HG03045 (cell line): ENCODE measurements around the gene RHO.
A peak's percentile ranks its signal among the peaks of the same experiment; 100 is the strongest.
"Not testable (repeated sequence)": the region's sequence is repeated elsewhere in the genome, so short reads cannot be mapped to it uniquely, and the experiment has no call there.

ENCODE experiments used
- ATAC-seq: cut with Tn5 transposase; IDR thresholded peaks from one replicate; pipeline ENCODE4 v1.9.1; 2021; ENCODE audit warnings: mild to moderate bottlenecking, moderate library complexity; ENCODE audit not compliant: unreplicated experiment

The RHO gene

DNA sequence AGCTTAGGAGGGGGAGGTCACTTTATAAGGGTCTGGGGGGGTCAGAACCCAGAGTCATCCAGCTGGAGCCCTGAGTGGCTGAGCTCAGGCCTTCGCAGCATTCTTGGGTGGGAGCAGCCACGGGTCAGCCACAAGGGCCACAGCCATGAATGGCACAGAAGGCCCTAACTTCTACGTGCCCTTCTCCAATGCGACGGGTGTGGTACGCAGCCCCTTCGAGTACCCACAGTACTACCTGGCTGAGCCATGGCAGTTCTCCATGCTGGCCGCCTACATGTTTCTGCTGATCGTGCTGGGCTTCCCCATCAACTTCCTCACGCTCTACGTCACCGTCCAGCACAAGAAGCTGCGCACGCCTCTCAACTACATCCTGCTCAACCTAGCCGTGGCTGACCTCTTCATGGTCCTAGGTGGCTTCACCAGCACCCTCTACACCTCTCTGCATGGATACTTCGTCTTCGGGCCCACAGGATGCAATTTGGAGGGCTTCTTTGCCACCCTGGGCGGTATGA lies at the start of gene RHO:
RHO (plus strand) TSS at position 51 of the 512 bp plus-strand sequence; CDS start at position 146, 95 bp downstream.
- no peak for ATAC-seq

DNA sequence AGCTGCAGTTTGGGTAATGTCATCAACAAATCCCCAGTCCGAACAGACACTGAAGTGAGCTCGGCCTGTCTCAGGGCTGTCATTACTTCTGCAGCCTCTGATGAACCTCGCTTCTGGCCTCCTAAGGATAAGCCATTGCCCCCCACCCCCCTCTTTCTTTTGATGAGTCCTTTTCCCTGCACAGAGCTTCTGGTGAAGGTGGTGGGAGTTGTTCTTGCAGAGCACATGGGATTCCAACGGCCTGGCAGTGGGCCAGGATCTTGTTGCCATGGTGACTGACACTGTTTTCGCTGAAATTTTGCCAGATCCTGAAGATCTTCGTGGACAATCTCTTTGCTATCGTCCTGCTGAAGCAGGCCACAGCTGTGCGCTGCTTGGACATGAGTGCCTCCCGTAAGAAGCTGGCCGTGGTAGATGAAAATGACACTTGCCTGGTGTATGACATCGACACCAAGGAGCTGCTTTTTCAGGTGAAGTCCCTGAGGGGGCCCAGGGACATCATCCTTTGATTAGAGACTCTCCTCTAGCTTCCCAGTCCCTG lies 47.1 kb upstream of the RHO start:
- not testable (repeated sequence) for ATAC-seq

GRCh38 chr3:129481766-129482332 lies 46.6 kb upstream of the RHO start:
- no peak for ATAC-seq

- ATAC-seq = no peak
Observed at GRCh38 chr3:129482721-129483120, 45.7 kb upstream of the RHO start.

GRCh38 chr3:129483870-129484269 lies 44.6 kb upstream of the RHO start:
- ATAC-seq = no peak

GRCh38 chr3:129485146-129485545 lies 43.3 kb upstream of the RHO start:
- ATAC-seq = not testable (repeated sequence)

- no peak for ATAC-seq
Observed at GRCh38 chr3:129485721-129486663, 42.4 kb upstream of the RHO start.

- no peak for ATAC-seq
Observed at GRCh38 chr3:129486664-129487035, 41.8 kb upstream of the RHO start.

- no peak for ATAC-seq
Observed at GRCh38 chr3:129487183-129487867, 41.1 kb upstream of the RHO start.

DNA sequence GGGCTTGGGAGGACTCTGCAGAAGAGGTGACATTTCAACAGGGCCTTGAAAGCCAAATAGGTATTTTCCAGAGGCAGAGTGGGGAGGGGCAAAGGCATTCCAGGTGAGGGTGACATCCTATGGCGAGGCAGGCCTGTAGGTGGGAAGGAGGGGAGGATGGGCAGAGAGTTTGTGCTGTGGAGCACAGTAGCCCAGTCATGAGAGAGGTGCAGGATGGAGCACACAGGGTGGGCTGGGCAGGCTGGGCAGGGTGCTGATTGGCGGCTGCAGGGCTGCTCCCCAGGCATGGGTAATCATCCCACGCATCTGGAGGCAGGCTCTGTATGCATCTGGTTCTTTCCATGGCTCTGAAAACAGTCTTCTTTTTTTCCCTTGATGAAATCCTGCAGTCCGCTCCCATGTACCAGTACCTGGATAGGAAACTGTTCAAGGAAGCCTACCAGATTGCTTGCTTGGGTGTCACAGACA lies 40.5 kb upstream of the RHO start:
- not testable (repeated sequence) for ATAC-seq

- not testable (repeated sequence) for ATAC-seq
Observed at GRCh38 chr3:129489258-129489657, 39.2 kb upstream of the RHO start.

- peak; percentile 71 for ATAC-seq
Observed at GRCh38 chr3:129490273-129490675, 38.2 kb upstream of the RHO start.

DNA sequence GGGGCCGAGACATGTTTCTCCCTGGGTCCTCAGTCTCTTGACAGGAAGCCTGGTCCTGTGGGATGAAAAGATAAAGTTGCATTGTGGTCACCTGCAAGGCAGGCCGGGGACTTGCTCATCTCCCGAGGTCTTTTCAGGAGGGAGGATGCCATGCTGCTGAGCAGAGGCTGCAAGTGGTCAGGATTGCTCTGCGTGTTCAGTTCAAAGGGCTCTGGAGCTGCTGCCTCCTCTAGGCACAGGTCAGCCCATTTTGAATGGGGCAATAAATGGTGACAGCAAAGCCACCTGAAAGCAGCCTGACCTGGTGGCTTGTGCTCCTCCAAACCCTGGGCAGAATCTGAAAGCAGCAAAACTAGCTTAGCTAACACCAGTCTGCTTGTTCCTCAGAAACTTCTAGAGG lies 37.4 kb upstream of the RHO start:
- ATAC-seq = not testable (repeated sequence)

GRCh38 chr3:129491794-129492193 lies 36.6 kb upstream of the RHO start:
- ATAC-seq = no peak

DNA sequence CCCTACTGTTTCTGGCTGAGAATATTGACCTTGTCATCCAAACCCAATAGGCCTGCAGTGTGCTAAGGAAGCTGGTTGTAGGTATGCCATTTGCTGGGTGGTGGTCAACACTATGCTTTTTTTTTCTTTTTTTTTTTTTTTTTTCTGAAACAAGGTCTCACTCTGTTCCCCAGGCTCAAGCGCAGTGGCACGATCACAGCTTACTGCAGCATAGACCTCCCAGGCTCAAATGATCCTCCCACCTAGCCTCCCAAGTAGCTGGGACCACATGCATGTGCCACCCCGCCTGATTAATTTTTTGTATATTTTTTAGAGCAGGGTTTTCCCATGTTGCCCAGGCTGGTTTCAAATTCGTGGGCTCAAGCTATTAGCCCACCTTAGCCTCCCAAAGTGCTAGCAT lies 35.7 kb upstream of the RHO start:
- no peak for ATAC-seq

GRCh38 chr3:129493206-129493605 lies 35.2 kb upstream of the RHO start:
- no peak for ATAC-seq

DNA sequence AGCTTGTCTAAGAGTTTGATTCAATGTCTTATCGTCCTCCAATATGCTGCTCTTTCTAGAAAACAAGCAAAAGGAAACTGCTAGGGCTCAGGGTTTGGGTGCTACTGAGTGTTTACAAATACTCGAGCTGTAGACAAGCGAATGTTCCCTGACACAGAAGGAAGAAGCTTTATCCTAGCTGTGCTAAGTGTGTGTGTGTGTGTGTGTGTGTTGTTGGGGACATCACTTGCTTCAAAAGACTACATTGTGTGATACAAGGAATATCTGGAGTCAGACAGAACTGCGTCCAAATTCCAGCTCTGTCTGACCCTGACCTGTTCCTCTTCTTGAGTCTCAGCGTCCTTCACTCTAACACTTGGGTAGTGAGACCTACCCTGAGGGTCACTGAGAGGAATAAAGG lies 33.9 kb upstream of the RHO start:
- not testable (repeated sequence) for ATAC-seq

GRCh38 chr3:129495006-129495639 lies 33.3 kb upstream of the RHO start:
- ATAC-seq = not testable (repeated sequence)

DNA sequence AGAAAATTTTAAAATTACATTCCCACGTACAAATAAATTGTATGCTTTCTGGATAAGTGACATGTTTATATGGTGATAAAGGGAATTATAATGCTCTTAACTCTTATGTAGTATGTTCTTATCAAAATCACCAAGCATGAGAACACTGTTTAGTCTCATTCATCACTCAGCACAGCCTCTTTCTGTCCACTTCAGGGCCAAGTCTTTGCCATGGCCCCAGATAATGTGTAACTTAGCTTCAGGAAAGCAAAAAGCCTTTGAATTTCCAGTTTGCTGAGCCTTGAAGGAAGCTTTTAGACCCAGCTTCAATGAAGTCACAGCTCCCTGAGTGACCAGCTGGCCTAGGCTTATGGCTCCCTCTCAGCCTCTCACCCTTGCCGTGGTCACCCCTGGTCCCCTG lies 30.6 kb upstream of the RHO start:
- ATAC-seq = not testable (repeated sequence)
